Measurements from ENCODE around the gene CADPS. TPM values are rescaled to one million over a fixed set of nuclear protein-coding genes. Genes with fewer than 3 reads are reported as not detected.

The CADPS gene
- polyA plus RNA-seq, 1 of the 3 experiments (the other 2 are of a cell fraction) = 5.8 TPM

DNA sequence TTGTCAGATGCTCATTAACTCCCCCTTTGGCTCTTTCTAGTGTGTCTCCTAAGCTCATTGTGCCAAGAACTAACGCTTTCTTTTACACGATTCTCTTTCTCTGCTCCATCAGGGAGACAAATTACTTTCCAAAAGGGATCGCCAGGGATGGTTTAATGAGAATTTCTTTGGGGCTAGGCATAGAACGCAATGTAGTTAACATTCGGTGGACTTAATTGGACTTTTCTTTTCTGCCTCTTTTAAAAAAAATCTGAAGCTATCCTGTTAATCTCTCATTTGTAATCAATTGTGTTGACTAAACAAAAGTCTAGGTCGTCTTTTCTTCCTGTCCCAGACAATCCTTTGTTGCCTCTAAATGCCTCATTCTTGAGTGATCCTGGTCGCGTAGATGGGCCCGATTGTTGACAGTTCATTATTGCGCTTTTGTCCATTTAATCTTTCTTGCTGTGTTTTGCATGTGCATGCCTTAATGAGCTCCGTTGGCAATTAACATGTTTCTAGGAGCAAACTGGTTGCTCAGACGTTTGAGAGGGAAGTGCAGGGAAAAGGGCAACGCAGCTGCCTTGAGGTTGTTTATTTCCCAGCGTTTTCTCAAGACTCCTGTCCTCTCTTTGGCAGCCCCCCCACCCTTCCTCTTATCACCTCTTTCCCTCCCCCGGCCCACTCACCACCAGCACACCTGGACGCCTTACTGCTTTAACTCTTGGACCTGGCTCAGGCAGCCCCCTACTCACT lies 509.7 kb downstream of the CADPS start:
- Histone ChIP-seq H3K9me3 (no peaks in the 10 kb centered on the region), H3K4me1 (ENCODE audit: control insufficient read depth in 1 of 2, insufficient read depth in 2 of 2, low read depth in 1 of 2, low read length in 1 of 2) (peaks cover 0 to 5% of the 10 kb centered on the region in 2 experiments; a peak in 1 of 4 replicates), H3K27ac (ENCODE audit: low read depth in 2 of 2, low read length in 1 of 2) (no peak overlapping the region), H3K4me3 (ENCODE audit: low read depth in 2 of 2, low read length in 1 of 2) (no peak overlapping the region), H3F3A (replicated peaks; ENCODE audit: insufficient read depth) (no peaks in the 10 kb centered on the region), H3K27me3 (ENCODE audit: insufficient read depth) (peaks cover 40% of the 10 kb centered on the region), H3K4me2 (no peak overlapping the region), H3K79me2 (ENCODE audit: insufficient read depth) (no peaks in the 10 kb centered on the region), H3K9me2 (no peaks in the 10 kb centered on the region), H3K36me3 (replicated peaks in 1 of 2; ENCODE audit: control insufficient read depth in 1 of 2, insufficient read depth in 2 of 2, low read length in 1 of 2) (no peaks in the 10 kb centered on the region), H2AFZ (ENCODE audit: low read depth) (no peak overlapping the region), H3K9ac (no peak overlapping the region), H4K20me1 (ENCODE audit: insufficient read depth) (no peaks in the 10 kb centered on the region)
- TF ChIP-seq FOXM1 (IDR thresholded peaks at IDR 0.05; ENCODE audit: low read depth) (no peak), ELF1 (IDR thresholded peaks at IDR 0.05) (no peak), TCF12 (IDR thresholded peaks at IDR 0.05) (no peak), TAF1 (IDR thresholded peaks at IDR 0.05; ENCODE audit: borderline replicate concordance, low read depth, low read length) (no peak), RFX5 (IDR thresholded peaks at IDR 0.05; ENCODE audit: low read length) (no peak), RCOR1 (IDR thresholded peaks at IDR 0.05; ENCODE audit: low read length) (no peak), SMC3 (IDR thresholded peaks at IDR 0.05; ENCODE audit: low read depth, low read length) (no peak)
- TF ChIP-seq, protein P1, sequence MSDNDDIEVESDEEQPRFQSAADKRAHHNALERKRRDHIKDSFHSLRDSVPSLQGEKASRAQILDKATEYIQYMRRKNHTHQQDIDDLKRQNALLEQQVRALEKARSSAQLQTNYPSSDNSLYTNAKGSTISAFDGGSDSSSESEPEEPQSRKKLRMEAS (IDR thresholded peaks at IDR 0.05; ENCODE audit: low read depth) = no peak
- no peak for DNase-seq
- 75% methylated on average over 16 of the region's 16 CpGs for WGBS (ENCODE audit: low lambda C conversion rate)
- POLR2A ChIA-PET = no interaction called here
- CTCF ChIA-PET = no interaction called here

DNA sequence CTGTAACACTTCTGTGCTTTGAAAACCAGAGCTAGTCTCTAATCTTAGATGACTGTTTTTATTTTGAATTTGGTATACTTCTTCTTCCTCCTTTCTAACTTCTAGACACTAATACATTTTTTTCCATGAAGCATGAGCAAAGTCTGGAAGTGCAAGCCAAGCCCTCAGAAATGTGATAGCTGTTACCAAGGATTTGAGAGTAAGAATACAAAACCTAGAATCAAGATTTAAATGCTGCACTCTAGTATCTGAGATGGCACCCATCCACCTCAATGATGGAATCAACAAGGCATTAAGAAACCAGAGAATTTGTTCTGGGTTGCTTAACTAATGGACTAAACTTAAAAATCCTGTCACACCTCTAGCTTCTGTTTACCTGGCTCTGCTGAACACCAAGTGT lies 511.0 kb downstream of the CADPS start:
- CTCF ChIA-PET = no interaction called here

More for the DNA sequence above, 511.0 kb downstream of the CADPS start:
- no peaks in the 10 kb centered on the region for H3K79me2 ChIP-seq (ENCODE audit: insufficient read depth)
- peaks cover 0 to 3% of the 10 kb centered on the region in 2 experiments; a peak in 1 of 4 replicates for H3K4me1 ChIP-seq (ENCODE audit: control insufficient read depth in 1 of 2, insufficient read depth in 2 of 2, low read depth in 1 of 2, low read length in 1 of 2)
- no peaks in the 10 kb centered on the region for H3F3A ChIP-seq (replicated peaks; ENCODE audit: insufficient read depth)
- no peaks in the 10 kb centered on the region for H3K9me3 ChIP-seq
- H3K9me2 ChIP-seq = no peaks in the 10 kb centered on the region
- TF ChIP-seq SIN3A (IDR thresholded peaks at IDR 0.05; ENCODE audit: borderline replicate concordance, low read depth, low read length) (no peak), MEF2A (IDR thresholded peaks at IDR 0.05; ENCODE audit: borderline replicate concordance, low read depth) (no peak), JUND (IDR thresholded peaks at IDR 0.05) (no peak), NFIC (IDR thresholded peaks at IDR 0.05; ENCODE audit: borderline replicate concordance) (no peak)
- TF ChIP-seq, protein P1 (IDR thresholded peaks at IDR 0.05; ENCODE audit: low read depth) = no peak
- TF ChIP-seq, protein P2, sequence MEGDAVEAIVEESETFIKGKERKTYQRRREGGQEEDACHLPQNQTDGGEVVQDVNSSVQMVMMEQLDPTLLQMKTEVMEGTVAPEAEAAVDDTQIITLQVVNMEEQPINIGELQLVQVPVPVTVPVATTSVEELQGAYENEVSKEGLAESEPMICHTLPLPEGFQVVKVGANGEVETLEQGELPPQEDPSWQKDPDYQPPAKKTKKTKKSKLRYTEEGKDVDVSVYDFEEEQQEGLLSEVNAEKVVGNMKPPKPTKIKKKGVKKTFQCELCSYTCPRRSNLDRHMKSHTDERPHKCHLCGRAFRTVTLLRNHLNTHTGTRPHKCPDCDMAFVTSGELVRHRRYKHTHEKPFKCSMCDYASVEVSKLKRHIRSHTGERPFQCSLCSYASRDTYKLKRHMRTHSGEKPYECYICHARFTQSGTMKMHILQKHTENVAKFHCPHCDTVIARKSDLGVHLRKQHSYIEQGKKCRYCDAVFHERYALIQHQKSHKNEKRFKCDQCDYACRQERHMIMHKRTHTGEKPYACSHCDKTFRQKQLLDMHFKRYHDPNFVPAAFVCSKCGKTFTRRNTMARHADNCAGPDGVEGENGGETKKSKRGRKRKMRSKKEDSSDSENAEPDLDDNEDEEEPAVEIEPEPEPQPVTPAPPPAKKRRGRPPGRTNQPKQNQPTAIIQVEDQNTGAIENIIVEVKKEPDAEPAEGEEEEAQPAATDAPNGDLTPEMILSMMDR (IDR thresholded peaks at IDR 0.05) = no peak
- H4K20me1 ChIP-seq (ENCODE audit: insufficient read depth) = no peaks in the 10 kb centered on the region
- no peaks in the 10 kb centered on the region for H3K36me3 ChIP-seq (replicated peaks in 1 of 2; ENCODE audit: control insufficient read depth in 1 of 2, insufficient read depth in 2 of 2, low read length in 1 of 2)
- peaks cover 28% of the 10 kb centered on the region for H3K27me3 ChIP-seq (ENCODE audit: insufficient read depth)
- no peak for DNase-seq
- H3K4me3 ChIP-seq (ENCODE audit: low read depth in 2 of 2, low read length in 1 of 2) = no peak overlapping the region
- no peak overlapping the region for H3K27ac ChIP-seq (ENCODE audit: low read depth in 2 of 2, low read length in 1 of 2)
- no peak overlapping the region for H3K9ac ChIP-seq
- POLR2A ChIA-PET = no interaction called here
- H2AFZ ChIP-seq (ENCODE audit: low read depth) = no peak overlapping the region
- no peak overlapping the region for H3K4me2 ChIP-seq

Measured in SK-N-SH (cell line).